Gastroesophageal sphincter (tissue), 3 donors: ENCODE results near the gene GUCY1A2.

Source experiments
- CTCF ChIP-seq, 4 experiments: fragments of 200-600 bp in 2 of 4; fragments of 450-650 bp in 2 of 4; sonication (generic) in 1 of 4; IDR thresholded peaks; one replicate each; pipeline ENCODE4 v1.5.1; 2017 to 2019; ENCODE audit warnings: antibody characterized with exemption in 4 of 4, mild to moderate bottlenecking in 2 of 4, moderate library complexity in 2 of 4
- EP300 ChIP-seq: sonication (generic); formaldehyde crosslinking; IDR thresholded peaks from one replicate; pipeline ENCODE4 v1.6.1; 2017; ENCODE audit warnings: antibody characterized with exemption, mild to moderate bottlenecking
- POLR2A ChIP-seq, 2 donors: fragments of 450-650 bp; IDR thresholded peaks; one replicate each; pipeline ENCODE4 v1.6.1; 2017; ENCODE audit warnings: antibody characterized with exemption in 2 of 2, mild to moderate bottlenecking in 2 of 2, moderate library complexity in 1 of 2

- TF ChIP-seq CTCF (IDR thresholded peaks at IDR 0.05) (no peak), EP300 (no peak), POLR2A (IDR thresholded peaks at IDR 0.05) (no peak)
Observed at GRCh38 chr11:106770489-106771085, 247.7 kb downstream of the GUCY1A2 start.
